Stromal cell of bone marrow (primary cell): ENCODE data around the gene PFDN5.
"Not testable (repeated sequence)": the region's sequence is repeated elsewhere in the genome, so short reads cannot be mapped to it uniquely, and the experiment has no call there.

Source experiments
- DNase-seq: peaks from one replicate; pipeline ENCODE4 v3.0.0-alpha.2; 2012; ENCODE audit warnings: low read depth

The PFDN5 gene

DNA sequence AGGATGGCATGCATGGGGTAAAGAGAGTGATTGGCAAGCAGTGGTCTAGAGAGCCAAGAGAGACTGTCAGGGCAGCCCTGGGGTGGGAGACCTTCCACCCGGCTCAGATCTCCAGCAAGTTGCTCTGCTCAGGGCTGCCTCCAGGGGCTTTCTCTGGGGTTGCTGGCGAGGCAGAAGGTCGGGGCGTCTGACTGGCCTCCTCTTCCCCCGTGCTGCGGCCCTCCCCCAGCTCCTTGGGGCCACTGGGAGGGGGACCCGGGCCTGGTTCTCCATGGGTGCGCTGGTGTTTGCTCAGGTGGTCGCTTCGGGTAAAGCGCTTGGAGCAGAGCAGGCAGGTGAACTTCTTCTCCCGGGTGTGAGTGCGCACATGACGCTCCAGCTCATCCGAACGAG, 32.7 kb downstream of the PFDN5 start:
- no peak for DNase-seq

GRCh38 chr12:53330671-53331070, 35.3 kb downstream of the PFDN5 start:
- no peak for DNase-seq

GRCh38 chr12:53332339-53332738, 37.0 kb downstream of the PFDN5 start:
- not testable (repeated sequence) for DNase-seq

DNA sequence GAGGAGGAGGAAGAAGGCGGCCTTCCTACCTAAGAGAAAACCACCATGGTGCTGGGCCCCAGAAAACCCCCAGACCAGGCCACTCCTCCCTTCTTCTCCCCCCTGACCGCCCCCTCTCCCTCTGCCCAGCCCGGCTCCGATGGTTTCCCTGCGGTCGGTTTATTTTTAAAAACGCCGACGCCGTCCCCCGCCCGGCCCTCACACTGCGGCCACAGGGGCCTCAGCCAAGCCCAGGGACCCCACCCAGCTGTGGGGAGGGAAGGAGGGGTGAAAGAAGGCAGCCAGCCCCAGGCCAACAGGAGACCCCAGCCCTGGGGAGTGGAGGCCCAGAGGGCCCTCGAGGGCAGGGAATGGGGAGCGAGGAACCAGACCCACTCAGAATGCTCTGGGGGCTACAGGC, 37.4 kb downstream of the PFDN5 start:
- no peak for DNase-seq

- no peak for DNase-seq
These were observed 37.9 kb downstream of the PFDN5 start for GRCh38 chr12:53333289-53333688.

DNA sequence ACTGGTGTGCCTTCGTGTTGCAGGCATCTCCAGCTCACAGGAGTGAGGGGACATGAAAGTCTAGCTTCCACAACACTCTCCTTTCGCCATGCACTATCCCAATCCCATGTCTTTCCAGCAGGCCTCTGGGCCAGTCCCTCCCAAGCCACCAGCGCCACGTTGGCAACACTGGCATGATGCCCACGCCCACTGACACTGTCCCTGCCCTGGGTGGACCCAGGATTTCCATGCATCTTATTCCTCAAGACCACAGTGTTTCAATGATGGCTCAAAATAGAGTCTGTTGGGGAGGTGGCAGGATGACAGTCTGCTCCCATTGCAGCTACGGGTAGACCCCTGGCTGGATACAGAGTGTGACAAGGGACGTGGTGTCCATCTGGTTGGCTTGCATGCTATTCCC, 38.5 kb downstream of the PFDN5 start:
- DNase-seq = no peak

- no peak for DNase-seq
These were observed 39.5 kb downstream of the PFDN5 start for GRCh38 chr12:53334822-53335221.

DNA sequence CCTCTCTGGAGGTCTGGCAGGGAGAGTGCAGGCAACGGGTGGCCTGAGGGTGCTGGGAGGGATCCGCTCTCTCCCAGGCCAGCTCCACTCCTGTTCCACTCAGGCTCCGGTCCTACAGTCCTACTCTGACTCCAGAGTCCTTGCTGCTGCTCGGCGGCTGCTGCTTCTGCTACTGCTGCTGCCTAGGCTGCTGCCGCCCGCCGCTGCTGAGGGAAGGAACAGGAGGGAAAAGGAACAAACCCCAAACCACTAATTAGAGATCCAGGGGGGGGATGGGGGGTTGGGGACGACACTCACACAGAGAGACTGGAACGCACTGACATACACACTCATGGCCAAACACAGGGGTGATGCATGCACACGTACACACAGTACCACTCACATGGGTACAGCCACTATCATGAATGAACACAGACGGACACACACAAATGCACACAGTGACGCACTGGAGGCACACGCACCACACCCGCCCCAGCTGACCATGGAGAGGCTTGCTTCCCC, 40.9 kb downstream of the PFDN5 start, which contains the start of gene SP7:
Gene SP7 (minus strand): TSS at position 174 of the 501 bp plus-strand sequence. CDS start 708 bp downstream, outside the sequence.
- no peak for DNase-seq

DNA sequence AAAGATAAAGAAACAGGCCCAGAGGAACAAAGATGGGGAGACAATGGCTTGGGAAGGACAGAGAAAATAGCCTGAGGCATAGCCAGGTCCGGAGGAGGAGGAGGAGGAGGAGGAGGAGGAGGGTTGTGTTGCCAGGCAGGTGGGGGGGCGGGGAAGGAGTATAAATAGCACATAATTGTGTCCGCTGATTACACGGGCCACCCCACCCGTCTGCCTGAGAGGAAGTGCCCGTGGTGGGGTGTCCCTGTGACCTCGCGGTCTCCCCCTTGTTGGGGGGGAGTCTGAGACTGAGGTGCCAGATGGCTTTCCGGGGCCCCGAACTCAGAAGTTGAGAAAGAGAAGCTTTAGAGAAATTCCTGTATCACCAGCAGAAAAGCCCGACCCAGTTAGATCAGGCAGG, 42.7 kb downstream of the PFDN5 start:
- DNase-seq = no peak

DNA sequence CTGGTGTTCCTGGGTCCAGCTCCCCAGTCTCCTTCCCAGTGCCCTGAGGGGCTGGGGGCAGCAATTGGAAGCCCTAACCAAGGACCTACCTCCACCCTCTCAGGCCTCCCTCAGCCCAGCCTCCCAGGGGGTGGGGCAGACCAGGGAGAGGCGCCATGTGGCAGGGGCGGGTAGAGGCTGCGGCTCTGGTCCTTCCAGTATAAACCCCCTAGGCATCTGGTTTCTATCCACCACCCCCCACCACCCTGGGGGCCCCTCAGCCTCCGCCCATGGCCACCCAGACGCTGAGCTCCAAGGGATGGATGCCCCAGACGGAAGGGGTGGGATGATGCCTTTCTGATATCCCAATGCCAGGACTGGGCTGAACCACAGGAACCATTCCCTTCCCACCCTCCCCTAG, 43.6 kb downstream of the PFDN5 start:
- DNase-seq = no peak

- no peak for DNase-seq
These were observed 45.1 kb downstream of the PFDN5 start for GRCh38 chr12:53340398-53340797.

- no peak for DNase-seq
These were observed 48.1 kb downstream of the PFDN5 start for GRCh38 chr12:53343449-53343848.

DNA sequence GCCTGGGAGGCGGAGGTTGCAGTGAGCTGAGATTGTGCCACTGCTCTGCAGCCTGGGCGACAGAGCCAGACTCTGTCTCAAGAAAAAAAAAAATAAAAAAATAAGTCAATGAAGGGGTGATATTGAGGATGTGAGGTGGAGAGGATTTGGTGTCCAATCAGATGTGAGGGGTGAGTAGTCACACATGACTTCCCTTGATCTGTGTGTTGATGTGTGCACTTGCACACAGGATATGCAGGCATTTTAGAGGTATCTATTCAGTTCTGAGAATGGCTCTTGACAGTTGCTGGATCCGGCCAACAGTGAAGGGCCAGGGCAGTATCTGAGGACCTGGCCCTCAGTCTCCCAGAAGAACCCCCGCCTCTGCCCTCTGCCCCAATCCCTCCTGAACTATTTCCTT, 48.6 kb downstream of the PFDN5 start:
- DNase-seq = no peak

- DNase-seq = no peak
These were observed 49.1 kb downstream of the PFDN5 start for GRCh38 chr12:53344487-53344823.

- DNase-seq = peak; percentile 57
These were observed 49.6 kb downstream of the PFDN5 start for GRCh38 chr12:53344824-53345485.

- DNase-seq = peak; percentile 43
These were observed 50.3 kb downstream of the PFDN5 start for GRCh38 chr12:53345486-53346188.

- no peak for DNase-seq
These were observed 51.1 kb downstream of the PFDN5 start for GRCh38 chr12:53346491-53346890.

GRCh38 chr12:53347905-53348304, 52.6 kb downstream of the PFDN5 start:
- no peak for DNase-seq
